K562 (cell line): ENCODE measurements around the gene SQOR. TPM values are rescaled to one million over a fixed set of nuclear protein-coding genes. Genes with fewer than 3 reads are reported as not detected.

Experiments used
- HLTF ChIP-seq: fragments of 450-650 bp; IDR thresholded peaks from 2 replicates; pipeline ENCODE4 v1.6.1; 2016
- L3MBTL2 ChIP-seq: fragments of 450-650 bp; IDR thresholded peaks from 2 replicates; pipeline ENCODE4 v1.6.1; 2016; ENCODE audit warnings: mild to moderate bottlenecking, moderate library complexity
- POLR2H ChIP-seq: IDR thresholded peaks from 2 replicates; pipeline ENCODE4 v1.6.1; 2016; ENCODE audit warnings: missing genetic modification characterization, low read depth, mild to moderate bottlenecking, control low read depth, missing compliant biosample characterization, moderate library complexity
- SIX5 ChIP-seq, 2 experiments: IDR thresholded peaks; 2 replicates each; pipeline ENCODE4 v1.6.1; 2011; ENCODE audit warnings: low read length in 2 of 2, borderline replicate concordance in 1 of 2, low read depth in 1 of 2, mild to moderate bottlenecking in 1 of 2, moderate library complexity in 1 of 2; ENCODE audit not compliant: insufficient read depth in 1 of 2
- SNIP1 ChIP-seq: fragments of 450-650 bp; IDR thresholded peaks from 2 replicates; pipeline ENCODE4 v1.7.1; 2017; ENCODE audit warnings: low read depth, mild to moderate bottlenecking
- ZNF41 ChIP-seq: fragments of 250-450 bp; sonication (Bioruptor Pico); conservative IDR thresholded peaks from 2 replicates; pipeline ENCODE4 v1.4.0; 2020; ENCODE audit warnings: mild to moderate bottlenecking
- polyA plus RNA-seq, 8 experiments: library from polyadenylated mRNA; depleted of rRNA in 4 of 8; stranded (reverse) in 5 of 8; unstranded in 3 of 8; fragments of >200 nt; fragmentation: Nextera tagmentation in 2 of 8; fragmentation: Illumina TruSeq in 1 of 8; extraction: Ambion mirVana in 2 of 8; extraction: Trizol in 1 of 8; gene quantifications; 2 replicates each; pipeline versions ENCODE4 v1.2.1 to v1.2.3, GENCODE V29; 2011 to 2014; ENCODE audit warnings: inconsistent platforms in 1 of 8, missing spikeins in 1 of 8
- total RNA-seq, 7 experiments: library from RNA; depleted of rRNA in 6 of 7; stranded (reverse); fragments of >200 nt in 6 of 7; fragmentation: Illumina TruSeq in 2 of 7; extraction: Trizol in 2 of 7; gene quantifications; 2 replicates each; pipeline versions ENCODE4 v1.2.1 to v1.2.3, GENCODE V29; 2011 to 2021; ENCODE audit warnings: low replicate concordance in 1 of 7
- TF ChIP-seq, protein P1 (sequence below): sonication (generic); formaldehyde crosslinking; IDR thresholded peaks from 2 replicates; pipeline ENCODE4 v1.8.0; 2022; ENCODE audit warnings: missing genetic modification reagents, mild to moderate bottlenecking, moderate library complexity, borderline replicate concordance
- TF ChIP-seq, protein P2 (sequence below), 2 experiments: fragments of 450-650 bp; formaldehyde crosslinking in 1 of 2; IDR thresholded peaks; 2 replicates each; pipeline versions ENCODE4 v1.4.0 to v1.6.1; 2014 to 2020; ENCODE audit warnings: mild to moderate bottlenecking in 2 of 2, borderline replicate concordance in 1 of 2, low read depth in 1 of 2
- TF ChIP-seq, protein P3 (sequence below): fragments of 250-450 bp; sonication (Bioruptor Pico); IDR thresholded peaks from 2 replicates; pipeline ENCODE4 v1.8.0; 2022; ENCODE audit warnings: inconsistent platforms, mild to moderate bottlenecking, moderate library complexity, borderline replicate concordance

SQOR gene
- total and polyA plus RNA-seq, 9 of the 15 experiments (the other 6 are each of a cell fraction or from before 2014, with no cell fraction given): 0.32 to 1.6 (median 1.1) TPM

DNA sequence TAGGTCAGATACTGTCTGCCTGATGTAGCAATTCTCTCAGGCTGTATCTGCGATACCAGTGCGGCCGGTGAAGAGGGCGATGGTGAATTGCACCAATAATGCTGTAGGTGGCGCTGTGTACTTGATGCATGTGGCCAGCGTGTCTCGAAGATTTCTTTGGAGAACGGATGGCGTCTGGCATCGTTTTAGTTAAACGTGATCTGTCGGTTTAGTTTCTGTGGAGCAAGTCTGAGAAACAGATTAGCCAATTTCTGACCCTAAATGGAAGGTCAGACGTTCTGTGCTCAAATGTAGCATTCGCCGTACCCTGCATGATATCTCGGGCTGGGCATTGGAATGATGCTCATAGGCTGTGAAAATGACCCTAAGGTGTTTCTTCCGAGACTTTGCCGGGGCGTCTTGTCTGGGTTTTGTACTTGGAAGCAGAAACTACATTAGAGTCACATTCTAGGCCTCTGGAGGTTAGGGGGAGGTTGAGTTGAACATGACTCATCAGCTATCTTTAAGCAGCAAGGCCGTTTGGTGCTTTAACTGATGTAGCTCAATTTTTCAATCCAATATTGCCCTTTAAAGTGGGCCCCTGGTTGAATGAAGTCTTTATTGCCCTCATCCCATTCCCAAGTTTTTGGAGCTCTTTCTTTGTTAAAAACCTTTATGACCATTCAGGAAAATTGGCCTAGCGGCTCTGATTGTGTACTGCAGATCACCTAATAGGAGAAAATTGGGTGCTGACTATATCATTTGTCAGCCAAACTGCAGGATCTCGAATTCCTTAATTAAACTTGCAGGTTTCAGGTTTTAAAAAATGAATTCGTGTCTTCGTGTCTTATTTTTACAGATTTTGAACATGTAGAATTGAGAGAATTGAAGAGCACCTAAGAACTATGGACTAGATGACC lies 80.0 kb downstream of the SQOR start (continued):
- TF ChIP-seq, protein P1, sequence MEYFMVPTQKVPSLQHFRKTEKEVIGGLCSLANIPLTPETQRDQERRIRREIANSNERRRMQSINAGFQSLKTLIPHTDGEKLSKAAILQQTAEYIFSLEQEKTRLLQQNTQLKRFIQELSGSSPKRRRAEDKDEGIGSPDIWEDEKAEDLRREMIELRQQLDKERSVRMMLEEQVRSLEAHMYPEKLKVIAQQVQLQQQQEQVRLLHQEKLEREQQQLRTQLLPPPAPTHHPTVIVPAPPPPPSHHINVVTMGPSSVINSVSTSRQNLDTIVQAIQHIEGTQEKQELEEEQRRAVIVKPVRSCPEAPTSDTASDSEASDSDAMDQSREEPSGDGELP (CRISPR knock-in tag): no peak
- TF ChIP-seq SIX5 (IDR thresholded peaks at IDR 0.05; ENCODE audit: borderline replicate concordance in 1 of 2, insufficient read depth in 1 of 2, low read depth in 1 of 2, low read length in 2 of 2) (no peak), HLTF (no peak), L3MBTL2 (peak; percentile 88), SNIP1 (peak; percentile 76; the same call in 1 of the 2 replicates), ZNF41 (no peak), POLR2H (tag) (no peak)
- TF ChIP-seq, protein P2, sequence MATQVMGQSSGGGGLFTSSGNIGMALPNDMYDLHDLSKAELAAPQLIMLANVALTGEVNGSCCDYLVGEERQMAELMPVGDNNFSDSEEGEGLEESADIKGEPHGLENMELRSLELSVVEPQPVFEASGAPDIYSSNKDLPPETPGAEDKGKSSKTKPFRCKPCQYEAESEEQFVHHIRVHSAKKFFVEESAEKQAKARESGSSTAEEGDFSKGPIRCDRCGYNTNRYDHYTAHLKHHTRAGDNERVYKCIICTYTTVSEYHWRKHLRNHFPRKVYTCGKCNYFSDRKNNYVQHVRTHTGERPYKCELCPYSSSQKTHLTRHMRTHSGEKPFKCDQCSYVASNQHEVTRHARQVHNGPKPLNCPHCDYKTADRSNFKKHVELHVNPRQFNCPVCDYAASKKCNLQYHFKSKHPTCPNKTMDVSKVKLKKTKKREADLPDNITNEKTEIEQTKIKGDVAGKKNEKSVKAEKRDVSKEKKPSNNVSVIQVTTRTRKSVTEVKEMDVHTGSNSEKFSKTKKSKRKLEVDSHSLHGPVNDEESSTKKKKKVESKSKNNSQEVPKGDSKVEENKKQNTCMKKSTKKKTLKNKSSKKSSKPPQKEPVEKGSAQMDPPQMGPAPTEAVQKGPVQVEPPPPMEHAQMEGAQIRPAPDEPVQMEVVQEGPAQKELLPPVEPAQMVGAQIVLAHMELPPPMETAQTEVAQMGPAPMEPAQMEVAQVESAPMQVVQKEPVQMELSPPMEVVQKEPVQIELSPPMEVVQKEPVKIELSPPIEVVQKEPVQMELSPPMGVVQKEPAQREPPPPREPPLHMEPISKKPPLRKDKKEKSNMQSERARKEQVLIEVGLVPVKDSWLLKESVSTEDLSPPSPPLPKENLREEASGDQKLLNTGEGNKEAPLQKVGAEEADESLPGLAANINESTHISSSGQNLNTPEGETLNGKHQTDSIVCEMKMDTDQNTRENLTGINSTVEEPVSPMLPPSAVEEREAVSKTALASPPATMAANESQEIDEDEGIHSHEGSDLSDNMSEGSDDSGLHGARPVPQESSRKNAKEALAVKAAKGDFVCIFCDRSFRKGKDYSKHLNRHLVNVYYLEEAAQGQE (IDR thresholded peaks at IDR 0.05; ENCODE audit: borderline replicate concordance): peak; percentile 27
- TF ChIP-seq, protein P2 (CRISPR knock-in tag; IDR thresholded peaks at IDR 0.05; ENCODE audit: low read depth): no peak
- TF ChIP-seq, protein P3, sequence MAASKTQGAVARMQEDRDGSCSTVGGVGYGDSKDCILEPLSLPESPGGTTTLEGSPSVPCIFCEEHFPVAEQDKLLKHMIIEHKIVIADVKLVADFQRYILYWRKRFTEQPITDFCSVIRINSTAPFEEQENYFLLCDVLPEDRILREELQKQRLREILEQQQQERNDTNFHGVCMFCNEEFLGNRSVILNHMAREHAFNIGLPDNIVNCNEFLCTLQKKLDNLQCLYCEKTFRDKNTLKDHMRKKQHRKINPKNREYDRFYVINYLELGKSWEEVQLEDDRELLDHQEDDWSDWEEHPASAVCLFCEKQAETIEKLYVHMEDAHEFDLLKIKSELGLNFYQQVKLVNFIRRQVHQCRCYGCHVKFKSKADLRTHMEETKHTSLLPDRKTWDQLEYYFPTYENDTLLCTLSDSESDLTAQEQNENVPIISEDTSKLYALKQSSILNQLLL (CRISPR knock-in tag): no peak
